Measurements from ENCODE around the gene MINDY1. TPM values are rescaled to one million over a fixed set of nuclear protein-coding genes. Genes with fewer than 3 reads are reported as not detected.

The MINDY1 gene
- total RNA-seq, 1 experiment from 2014 or later = 11.6 TPM

- intact Hi-C loops (cut with micrococcal nuclease; ENCODE audit: unreplicated experiment) = no loop called here
- no TSS peak for BruUV-seq (replicated peaks)
- TF ChIP-seq EZH2 (IDR thresholded peaks at IDR 0.05; ENCODE audit: borderline replicate concordance, low read depth, low read length, poor library complexity, severe bottlenecking) (no peak), CTCF (conservative IDR thresholded peaks at IDR 0.05; ENCODE audit: low read depth, low read length) (no peak)
- no peak overlapping the region for H3K4me3 ChIP-seq (ENCODE audit: low read depth, low read length, poor library complexity, severe bottlenecking)
- ChIA-PET POLR2A (ENCODE audit: low non-redundant PET) (no interaction called here), CTCF (no interaction called here)
- no peak for DNase-seq (ENCODE audit: low spot score)
- no peaks in the 10 kb centered on the region for H3K4me1 ChIP-seq (ENCODE audit: insufficient read depth, low read length, poor library complexity, severe bottlenecking)
- H3K36me3 ChIP-seq (ENCODE audit: insufficient read depth, low read length, poor library complexity, severe bottlenecking) = peaks cover 59% of the 10 kb centered on the region
- H3K27ac ChIP-seq (ENCODE audit: low read depth, low read length, poor library complexity, severe bottlenecking) = no peak overlapping the region
- no peaks in the 10 kb centered on the region for H3K27me3 ChIP-seq (replicated peaks; ENCODE audit: insufficient read depth, low read depth, low read length, poor library complexity)
- H3K9me3 ChIP-seq (ENCODE audit: low read depth, low read length, poor library complexity, severe bottlenecking) = no peaks in the 10 kb centered on the region
Measured at GRCh38 chr1:150955280-150955679, 51.4 kb downstream of the MINDY1 start.

- H3K36me3 ChIP-seq (ENCODE audit: insufficient read depth, low read length, poor library complexity, severe bottlenecking) = peaks cover 57% of the 10 kb centered on the region
- no peak for TF ChIP-seq EZH2 (IDR thresholded peaks at IDR 0.05; ENCODE audit: borderline replicate concordance, low read depth, low read length, poor library complexity, severe bottlenecking)
- no peak for TF ChIP-seq CTCF (conservative IDR thresholded peaks at IDR 0.05; ENCODE audit: low read depth, low read length)
- no peaks in the 10 kb centered on the region for H3K9me3 ChIP-seq (ENCODE audit: low read depth, low read length, poor library complexity, severe bottlenecking)
- H3K27me3 ChIP-seq (replicated peaks; ENCODE audit: insufficient read depth, low read depth, low read length, poor library complexity) = no peaks in the 10 kb centered on the region
- intact Hi-C loops (cut with micrococcal nuclease; ENCODE audit: unreplicated experiment) = no loop called here
- no peak for DNase-seq (ENCODE audit: low spot score)
- no peaks in the 10 kb centered on the region for H3K4me1 ChIP-seq (ENCODE audit: insufficient read depth, low read length, poor library complexity, severe bottlenecking)
- BruUV-seq (replicated peaks) = no TSS peak
- CTCF ChIA-PET = no interaction called here
- H3K4me3 ChIP-seq (ENCODE audit: low read depth, low read length, poor library complexity, severe bottlenecking) = no peak overlapping the region
- no peak overlapping the region for H3K27ac ChIP-seq (ENCODE audit: low read depth, low read length, poor library complexity, severe bottlenecking)
- POLR2A ChIA-PET (ENCODE audit: low non-redundant PET) = no interaction called here
Measured at GRCh38 chr1:150954708-150955107, 52.0 kb downstream of the MINDY1 start.

Other genes starting within 250 kb of the MINDY1 start
- 3.5 and 5.4 TPM in 2 replicates for gene CTSS, start 241.1 kb downstream of the MINDY1 start, total RNA-seq (2021)
- gene CTSK, start 198.6 kb downstream of the MINDY1 start, total RNA-seq (2021) = 12.3 and 14.3 TPM in 2 replicates
- 31.2 and 38.2 TPM in 2 replicates for gene ARNT, start 130.3 kb downstream of the MINDY1 start, total RNA-seq (2021)
- not detected in 2 replicates for gene CTXND2, start 119.8 kb downstream of the MINDY1 start, total RNA-seq (2021)
- gene SETDB1, start 80.5 kb downstream of the MINDY1 start, total RNA-seq (2021) = 66.5 and 71.0 TPM in 2 replicates
- gene CERS2, start 32.1 kb downstream of the MINDY1 start, total RNA-seq (2021) = 222 and 239 TPM in 2 replicates
- gene ANXA9, start 24.6 kb downstream of the MINDY1 start, total RNA-seq (2021) = not detected in 2 replicates
- gene PRUNE1, start 1.5 kb upstream of the MINDY1 start, total RNA-seq (2021) = 19.3 and 21.4 TPM in 2 replicates
- gene BNIPL, start 29.7 kb upstream of the MINDY1 start, total RNA-seq (2021) = 1.5 and 3.5 TPM in 2 replicates
- 2.9 and 3.9 TPM in 2 replicates for gene C1orf56, start 40.8 kb upstream of the MINDY1 start, total RNA-seq (2021)
- 57.5 and 63.8 TPM in 2 replicates for gene CDC42SE1, start 52.7 kb upstream of the MINDY1 start, total RNA-seq (2021)
- 91.9 and 108 TPM in 2 replicates for gene MLLT11, start 53.5 kb upstream of the MINDY1 start, total RNA-seq (2021)
- 11.1 and 12.5 TPM in 2 replicates for gene GABPB2, start 63.9 kb upstream of the MINDY1 start, total RNA-seq (2021)
- gene SEMA6C, start 139.7 kb upstream of the MINDY1 start, total RNA-seq (2021) = 4.7 and 8.9 TPM in 2 replicates
- gene TNFAIP8L2, start 149.7 kb upstream of the MINDY1 start, total RNA-seq (2021) = not detected in 2 replicates
- gene LYSMD1, start 159.0 kb upstream of the MINDY1 start, total RNA-seq (2021) = 7.7 and 8.1 TPM in 2 replicates
- gene SCNM1, start 159.2 kb upstream of the MINDY1 start, total RNA-seq (2021) = 57.5 and 59.6 TPM in 2 replicates
- 1.4 and 2.8 TPM in 2 replicates for gene TMOD4, start 169.1 kb upstream of the MINDY1 start, total RNA-seq (2021)
- 113 and 114 TPM in 2 replicates for gene VPS72, start 183.3 kb upstream of the MINDY1 start, total RNA-seq (2021)
- gene PIP5K1A, start 191.7 kb upstream of the MINDY1 start, total RNA-seq (2021) = 109 and 115 TPM in 2 replicates
- gene PSMD4, start 247.8 kb upstream of the MINDY1 start, total RNA-seq (2021) = 312 and 339 TPM in 2 replicates

All from A673 (cell line).